Stimulated activated naive B cell treated with anti-CD40 and anti-IgM and Interleukin-4, amounts not matched to agents 10 μg/mL and 1 μg/mL and 100 μg/mL, for 72 hours (primary cell): ENCODE data around the gene PIK3C2G.
"Not testable (repeated sequence)": the region's sequence is repeated elsewhere in the genome, so short reads cannot be mapped to it uniquely, and the experiment has no call there.

Experiments
- ATAC-seq, 2 donors: fragments of 150-1000 bp; cut with Tn5 transposase; replicated peaks; 2 replicates each; pipeline ENCODE4 v1.10.0; 2021; ENCODE audit warnings: moderate library complexity in 1 of 2
- DNase-seq: peaks from one replicate; pipeline ENCODE4 v3.0.0; 2021
- H3K27ac Mint-ChIP-seq: one replicate; pipeline ENCODE4 v1.8.0; 2022; ENCODE audit warnings: mild to moderate bottlenecking, mixed read lengths
- H3K27me3 Mint-ChIP-seq, 2 donors: one replicate each; pipeline ENCODE4 v1.8.0; 2022; ENCODE audit warnings: mixed read lengths in 2 of 2
- H3K36me3 Mint-ChIP-seq, 2 donors: one replicate each; pipeline ENCODE4 v1.8.0; 2022; ENCODE audit warnings: mixed read lengths in 2 of 2, mild to moderate bottlenecking in 1 of 2
- H3K4me1 Mint-ChIP-seq, 2 donors: one replicate each; pipeline ENCODE4 v1.8.0; 2022; ENCODE audit warnings: mixed read lengths in 2 of 2, mild to moderate bottlenecking in 1 of 2
- H3K4me3 Mint-ChIP-seq, 2 donors: one replicate each; pipeline ENCODE4 v1.8.0; 2022; ENCODE audit warnings: mild to moderate bottlenecking in 2 of 2, mixed read lengths in 2 of 2, moderate library complexity in 1 of 2
- H3K9me3 Mint-ChIP-seq, 2 donors: one replicate each; pipeline ENCODE4 v1.8.0; 2022; ENCODE audit warnings: mixed read lengths in 2 of 2, mild to moderate bottlenecking in 1 of 2

The PIK3C2G gene

GRCh38 chr12:18683327-18684013 lies 422.2 kb downstream of the PIK3C2G start:
- Mint-ChIP-seq H3K4me1 (no peaks in the 10 kb centered on the region), H3K36me3 (no peaks in the 10 kb centered on the region), H3K27ac (no peak overlapping the region), H3K4me3 (no peak overlapping the region), H3K27me3 (no peaks in the 10 kb centered on the region), H3K9me3 (peaks cover 2 to 6% of the 10 kb centered on the region in 2 donors)
- ATAC-seq (no peak), DNase-seq (no peak)

GRCh38 chr12:18684430-18684829 lies 423.1 kb downstream of the PIK3C2G start:
- DNase-seq: no peak
- Mint-ChIP-seq H3K36me3 (no peaks in the 10 kb centered on the region), H3K4me3 (no peak overlapping the region), H3K4me1 (no peaks in the 10 kb centered on the region), H3K27me3 (no peaks in the 10 kb centered on the region), H3K9me3 (peaks cover 2 to 6% of the 10 kb centered on the region in 2 donors), H3K27ac (no peak overlapping the region)
- ATAC-seq: no peak

- no peaks in the 10 kb centered on the region for H3K27me3 Mint-ChIP-seq
These were observed 428.5 kb downstream of the PIK3C2G start for GRCh38 chr12:18689771-18690170.

GRCh38 chr12:18690653-18691052 lies 429.3 kb downstream of the PIK3C2G start:
- peaks cover 6 to 8% of the 10 kb centered on the region in 2 donors for H3K9me3 Mint-ChIP-seq
- H3K4me1 Mint-ChIP-seq: no peaks in the 10 kb centered on the region
- ATAC-seq: no peak
- no peaks in the 10 kb centered on the region for H3K36me3 Mint-ChIP-seq
- H3K4me3 Mint-ChIP-seq: no peak overlapping the region
- no peaks in the 10 kb centered on the region for H3K27me3 Mint-ChIP-seq
- DNase-seq: no peak
- no peak overlapping the region for H3K27ac Mint-ChIP-seq

More at GRCh38 chr12:18689771-18690170, 428.5 kb downstream of the PIK3C2G start:
- no peak overlapping the region for H3K4me3 Mint-ChIP-seq
- DNase-seq: no peak
- no peak for ATAC-seq
- no peaks in the 10 kb centered on the region for H3K36me3 Mint-ChIP-seq
- no peaks in the 10 kb centered on the region for H3K4me1 Mint-ChIP-seq
- H3K27ac Mint-ChIP-seq: no peak overlapping the region
- H3K9me3 Mint-ChIP-seq: peaks cover 6 to 8% of the 10 kb centered on the region in 2 donors

GRCh38 chr12:18693986-18694385 lies 432.7 kb downstream of the PIK3C2G start:
- H3K36me3 Mint-ChIP-seq, H3K4me3 Mint-ChIP-seq, H3K9me3 Mint-ChIP-seq, H3K4me1 Mint-ChIP-seq, H3K27me3 Mint-ChIP-seq, ATAC-seq, H3K27ac Mint-ChIP-seq, DNase-seq: not testable (repeated sequence)

- Mint-ChIP-seq H3K27me3 (no peaks in the 10 kb centered on the region), H3K9me3 (peaks cover 4 to 8% of the 10 kb centered on the region in 2 donors), H3K27ac (no peak overlapping the region), H3K4me1 (no peaks in the 10 kb centered on the region), H3K4me3 (no peak overlapping the region), H3K36me3 (no peaks in the 10 kb centered on the region)
- DNase-seq (no peak), ATAC-seq (no peak)
These were observed 435.8 kb downstream of the PIK3C2G start for GRCh38 chr12:18696971-18697602.
